ENCODE data around the gene PPM1B. TPM values are rescaled to one million over a fixed set of nuclear protein-coding genes. Genes with fewer than 3 reads are reported as not detected.

The PPM1B gene
- total and polyA plus RNA-seq, 2 of the 4 experiments (the other 2 are of a cell fraction) = 13.4 to 14.7 TPM

- H3K4me3 ChIP-seq (ENCODE audit: insufficient read depth, low read depth, low read length) = peak overlapping the region; percentile 69
- intact Hi-C loops (cut with micrococcal nuclease) = loop anchor here (1.0 to 2.0 kb wide), 2 partner anchors 67 to 81 kb away; no protein-coding TSS in a partner anchor
- DNase-seq (peak; percentile 100), ATAC-seq (ENCODE audit: low read depth) (peak; percentile 84)
- peak overlapping the region; percentile 80 for H3K4me2 ChIP-seq (ENCODE audit: low read depth, low read length)
- H3K23ac ChIP-seq (ENCODE audit: low read depth, low read length) = peak overlapping the region; percentile 66; the same call in 1 of the 2 replicates
- 0% methylated on average over 30 of the region's 46 CpGs; no CpG with 5 or more reads in 1 of the 2 experiments for WGBS, 2 experiments (ENCODE audit: extremely low coverage in 2 of 2, insufficient read length in 1 of 2)
- peak overlapping the region; percentile 82 for H3K56ac ChIP-seq (ENCODE audit: extremely low read depth, insufficient read depth, low read length)
- peak overlapping the region; percentile 64 for H4K5ac ChIP-seq (ENCODE audit: low read depth, low read length)
- H2AFZ ChIP-seq (replicated peaks; ENCODE audit: low read length, poor library complexity) = peak overlapping the region; percentile 96
- H3K79me1 ChIP-seq (ENCODE audit: low read depth in 1 of 2, low read length in 2 of 2) = peaks cover 4 to 26% of the 10 kb centered on the region in 2 experiments; a peak in 2 of 4 replicates
- peak overlapping the region; percentile 73 for H2AK9ac ChIP-seq (replicated peaks; ENCODE audit: low read depth, low read length, poor library complexity)
- peak overlapping the region; percentile 73 for H2BK5ac ChIP-seq (ENCODE audit: low read depth, low read length, poor library complexity, severe bottlenecking)
- H2BK120ac ChIP-seq (ENCODE audit: low read depth, low read length) = peak overlapping the region; percentile 82
- peak overlapping the region; percentile 83 for H3K4ac ChIP-seq (ENCODE audit: low read depth, low read length)
- peak overlapping the region; percentile 76 for H2BK20ac ChIP-seq (ENCODE audit: low read depth, low read length)
- H3K9me1 ChIP-seq (ENCODE audit: insufficient read depth, low read length) = peaks cover 3% of the 10 kb centered on the region; the same call in 1 of the 2 replicates
- TF ChIP-seq MAFK (IDR thresholded peaks at IDR 0.05; ENCODE audit: low read depth, low read length) = no peak
- TF ChIP-seq MAZ (IDR thresholded peaks at IDR 0.05; ENCODE audit: borderline replicate concordance, low read depth, low read length) = peak; percentile 90
- TF ChIP-seq POLR2A (IDR thresholded peaks at IDR 0.05; ENCODE audit: low read depth, low read length) = peak; percentile 51; the same call in 1 of the 2 replicates
- peak overlapping the region; percentile 64 for H3K9ac ChIP-seq (ENCODE audit: low read depth, low read length)
- no peak overlapping the region for H2AK5ac ChIP-seq (ENCODE audit: low read depth, low read length)
- peak overlapping the region; percentile 60 for H3K18ac ChIP-seq (ENCODE audit: low read depth, low read length)
- H4K20me1 ChIP-seq (ENCODE audit: insufficient read depth, low read length) = peaks cover 31% of the 10 kb centered on the region
- peaks cover 2% of the 10 kb centered on the region; the same call in 1 of the 2 replicates for H3K4me1 ChIP-seq (ENCODE audit: control insufficient read depth, insufficient read depth, low read length)
- peak overlapping the region; percentile 91; the same call in 2 of the 3 replicates for H2BK15ac ChIP-seq (ENCODE audit: low read depth, low read length)
- H4K91ac ChIP-seq (ENCODE audit: insufficient read depth, low read depth, low read length) = peak overlapping the region; percentile 90
- no TSS peak for BruUV-seq (replicated peaks)
- H4K8ac ChIP-seq (ENCODE audit: low read depth in 2 of 2, low read length in 2 of 2) = peak overlapping the region; percentile 95
- peak overlapping the region; percentile 76 for H3K27ac ChIP-seq (ENCODE audit: insufficient read depth, low read length)
- no peaks in the 10 kb centered on the region for H3K9me3 ChIP-seq (ENCODE audit: control insufficient read depth, insufficient read depth, low read length)
- ChIA-PET CTCF (interaction anchor here (2.0 kb wide), 1 partner anchor 80 kb away, joined by 4 read pairs; no protein-coding TSS in a partner anchor), POLR2A (ENCODE audit: unreplicated experiment) (interaction anchor here (0.6 kb wide), 1 partner anchor 93 kb away, joined by 3 read pairs; no protein-coding TSS in a partner anchor)
- in situ Hi-C loops (cut with MboI; ENCODE audit: low sequenced_read_pairs) = no loop called here
- no peaks in the 10 kb centered on the region for H3K27me3 ChIP-seq (ENCODE audit: control insufficient read depth, insufficient read depth, low read length)
- H3K14ac ChIP-seq (replicated peaks; ENCODE audit: low read depth, low read length) = peak overlapping the region; percentile 74
- H3K36me3 ChIP-seq (ENCODE audit: control insufficient read depth, insufficient read depth, low read length) = no peaks in the 10 kb centered on the region
- dilution Hi-C loops (cut with HindIII; ENCODE audit: low sequenced_read_pairs, unreplicated experiment) = no loop called here
These were observed 581 bp upstream of the PPM1B start for GRCh38 chr2:44167908-44168680.

Measured in IMR-90 (cell line).